HCT116 (cell line): ENCODE results near the gene KIF26B. TPM values are rescaled to one million over a fixed set of nuclear protein-coding genes. Genes with fewer than 3 reads are reported as not detected.

Experiments used
- ATAC-seq: fragments of 200-7000 bp; cut with Tn5 transposase; 2 replicates; pipeline ENCODE4 v1.9.1; 2020; ENCODE audit warnings: mild to moderate bottlenecking, moderate library complexity
- BruUV-seq: library from RNA; stranded (reverse); fragments of 400-500 nt; replicated peaks from 2 replicates; lab custom pipeline; 2021; lab: Mats Ljungman, UMichigan
- CTCF ChIA-PET: fragments of 300-600 bp; sonication (Branson Sonifier 250); formaldehyde crosslinking; loops from one replicate; lab custom pipeline; 2021; ENCODE audit warnings: antibody characterized with exemption; lab: Charles Lee
- POLR2A ChIA-PET: fragments of 300-600, 350-600 bp; sonication (Branson Sonifier 250); formaldehyde crosslinking; loops from one replicate; lab custom pipeline; 2021; ENCODE audit warnings: antibody characterized with exemption; lab: Charles Lee
- RAD21 ChIA-PET, 2 experiments: fragments of 300-600 bp; sonication (Branson Sonifier 250); formaldehyde crosslinking; loops; one replicate each; lab custom pipeline; 2023; ENCODE audit warnings: low total read pairs in 2 of 2; ENCODE audit not compliant: uncharacterized antibody in 2 of 2, unreplicated experiment in 2 of 2, low non-redundant PET in 1 of 2; lab: Charles Lee
- DNase-seq: peaks from one replicate; pipeline ENCODE4 v3.0.0-alpha.2; 2010; ENCODE audit warnings: low read depth, low spot score
- H2AFZ ChIP-seq: fragments of 200-600 bp; shearing (Covaris generic), sonication (generic); 2 replicates; pipeline ENCODE4 v1.6.1; 2017; ENCODE audit warnings: low read depth, mixed run types, mixed read lengths, antibody characterized with exemption, low read length; ENCODE audit not compliant: poor library complexity, severe bottlenecking
- H3K27ac ChIP-seq: 2 replicates; pipeline ENCODE4 v1.5.1; 2012; ENCODE audit warnings: low read depth, low read length
- H3K27me3 ChIP-seq: fragments of 200-600 bp; sonication (generic); 2 replicates; pipeline ENCODE4 v1.6.1; 2016; ENCODE audit warnings: mixed run types, low read length, mixed read lengths; ENCODE audit not compliant: insufficient read depth
- H3K36me3 ChIP-seq, 2 experiments: fragments of 200-500 bp in 1 of 2; fragments of 200-600 bp in 1 of 2; sonication (Bioruptor generic) in 1 of 2; sonication (generic) in 1 of 2; 2 replicates each; pipeline versions ENCODE4 v1.5.1 to v1.6.1; 2014 to 2016; ENCODE audit warnings: low read length in 2 of 2, inconsistent platforms in 1 of 2, mixed read lengths in 1 of 2, mixed run types in 1 of 2; ENCODE audit not compliant: insufficient read depth in 2 of 2, control insufficient read depth in 1 of 2
- H3K4me1 ChIP-seq, 2 experiments: fragments of 200-600 bp in 1 of 2; sonication (generic) in 1 of 2; 2 replicates each; pipeline versions ENCODE4 v1.5.1 to v1.6.1; 2012 to 2017; ENCODE audit warnings: low read length in 2 of 2, inconsistent platforms in 1 of 2, mild to moderate bottlenecking in 1 of 2, mixed read lengths in 1 of 2, mixed run types in 1 of 2, moderate library complexity in 1 of 2; ENCODE audit not compliant: insufficient read depth in 2 of 2, control insufficient read depth in 1 of 2
- H3K4me2 ChIP-seq: fragments of 200-600 bp; sonication (generic); 2 replicates; pipeline ENCODE4 v1.6.1; 2017; ENCODE audit warnings: mixed run types, low read length, mixed read lengths
- H3K4me3 ChIP-seq, 2 experiments: fragments of 200-600 bp in 1 of 2; sonication (generic) in 1 of 2; replicated peaks in 1 of 2; 2 replicates each; pipeline ENCODE4 v1.5.1; 2011 to 2016; ENCODE audit warnings: low read length in 2 of 2, control low read depth in 1 of 2, low read depth in 1 of 2, mild to moderate bottlenecking in 1 of 2, mixed read lengths in 1 of 2, mixed run types in 1 of 2
- H3K79me2 ChIP-seq: fragments of 200-600 bp; sonication (generic); 2 replicates; pipeline ENCODE4 v1.6.1; 2017; ENCODE audit warnings: mild to moderate bottlenecking, mixed run types, low read length, moderate library complexity, mixed read lengths; ENCODE audit not compliant: insufficient read depth
- H3K9ac ChIP-seq: fragments of 200-600 bp; sonication (generic); 2 replicates; pipeline ENCODE4 v1.6.1; 2016; ENCODE audit warnings: low read length, mixed read lengths
- H3K9me2 ChIP-seq: fragments of 200-600 bp; sonication (generic), shearing (Covaris generic); 2 replicates; pipeline ENCODE4 v1.6.1; 2017; ENCODE audit warnings: mixed run types, mild to moderate bottlenecking, moderate library complexity; ENCODE audit not compliant: insufficient read depth
- H3K9me3 ChIP-seq, 2 experiments: fragments of 200-500 bp in 1 of 2; fragments of 200-600 bp in 1 of 2; sonication (Bioruptor generic) in 1 of 2; sonication (generic) in 1 of 2; 2 replicates each; pipeline ENCODE4 v1.6.1; 2014 to 2017; ENCODE audit warnings: low read length in 2 of 2, mixed read lengths in 2 of 2, inconsistent platforms in 1 of 2, low read depth in 1 of 2, mild to moderate bottlenecking in 1 of 2, mixed run types in 1 of 2, moderate library complexity in 1 of 2; ENCODE audit not compliant: control insufficient read depth in 1 of 2, insufficient read depth in 1 of 2
- H4K20me1 ChIP-seq: fragments of 200-600 bp; sonication (generic), shearing (Covaris generic); 2 replicates; pipeline ENCODE4 v1.6.1; 2017; ENCODE audit warnings: mixed run types, mild to moderate bottlenecking, moderate library complexity; ENCODE audit not compliant: insufficient read depth
- ATF3 ChIP-seq: IDR thresholded peaks from 2 replicates; pipeline ENCODE4 v1.6.1; 2012
- EGR1 ChIP-seq: IDR thresholded peaks from 2 replicates; pipeline ENCODE4 v1.6.1; 2012; ENCODE audit warnings: low read depth
- ELF1 ChIP-seq: IDR thresholded peaks from 2 replicates; pipeline ENCODE4 v1.6.1; 2012; ENCODE audit warnings: low read depth, borderline replicate concordance
- EZH2 ChIP-seq: fragments of 200-600 bp; sonication (generic); IDR thresholded peaks from 2 replicates; pipeline ENCODE4 v1.6.1; 2017; ENCODE audit warnings: antibody characterized with exemption, mixed run types
- EZH2phosphoT487 ChIP-seq: fragments of 200-600 bp; IDR thresholded peaks from 2 replicates; pipeline ENCODE4 v1.6.1; 2018; ENCODE audit warnings: antibody characterized with exemption, borderline replicate concordance
- REST ChIP-seq: IDR thresholded peaks from 2 replicates; pipeline ENCODE4 v1.6.1; 2012; ENCODE audit warnings: low read depth
- SP1 ChIP-seq: IDR thresholded peaks from 2 replicates; pipeline ENCODE4 v1.6.1; 2012; ENCODE audit warnings: low read depth
- SRF ChIP-seq: IDR thresholded peaks from 2 replicates; pipeline ENCODE4 v1.6.1; 2012; ENCODE audit warnings: low read depth
- ZBTB33 ChIP-seq: IDR thresholded peaks from 2 replicates; pipeline ENCODE4 v1.6.1; 2011; ENCODE audit warnings: mild to moderate bottlenecking, low read length, moderate library complexity; ENCODE audit not compliant: insufficient replicate concordance; ENCODE audit errors: extremely low read depth
- ZNF274 ChIP-seq: fragments of 200-500 bp; sonication (Bioruptor generic); IDR thresholded peaks from 2 replicates; pipeline ENCODE4 v1.6.1; 2014; ENCODE audit warnings: mild to moderate bottlenecking, low read depth, low read length, inconsistent platforms
- intact Hi-C: fragments of 100-400 bp; cut with micrococcal nuclease; formaldehyde crosslinking; loops from 2 replicates; pipeline ENCODE4 v1.10.0; 2022
- total RNA-seq: library from RNA; stranded (reverse); gene quantifications from one replicate; pipeline ENCODE4 v1.2.1, GENCODE V29; 2021; ENCODE audit not compliant: unreplicated experiment

Gene KIF26B
- total RNA-seq, 1 experiment from 2014 or later, result 0.49 TPM

- TF ChIP-seq ZBTB33 (no peak), EZH2phosphoT487 (no peak), REST (no peak), EZH2 (no peak), SRF (no peak), SP1 (no peak), ATF3 (no peak), EGR1 (no peak)
These were observed 588.1 kb downstream of the KIF26B start (continued) for GRCh38 chr1:245742896-245743295.

- DNase-seq (no peak), ATAC-seq (no peak)
- ChIA-PET CTCF (no interaction called here), POLR2A (no interaction called here), RAD21 (no interaction called here)
- Histone ChIP-seq H3K9me3 (no peaks in the 10 kb centered on the region), H4K20me1 (no peaks in the 10 kb centered on the region), H3K36me3 (no peaks in the 10 kb centered on the region), H2AFZ (no peak overlapping the region), H3K27ac (no peak overlapping the region), H3K4me2 (no peak overlapping the region), H3K4me1 (no peaks in the 10 kb centered on the region), H3K9ac (no peak overlapping the region), H3K4me3 (no peak overlapping the region), H3K79me2 (no peaks in the 10 kb centered on the region), H3K9me2 (no peaks in the 10 kb centered on the region), H3K27me3 (no peaks in the 10 kb centered on the region)
- intact Hi-C loops, result no loop called here
- TF ChIP-seq ELF1, result no peak
- no peak for TF ChIP-seq EZH2phosphoT487
- TF ChIP-seq ZBTB33, result no peak
- no peak for TF ChIP-seq ATF3
- no peak for TF ChIP-seq ZNF274
- no TSS peak for BruUV-seq
These were observed 593.5 kb downstream of the KIF26B start for GRCh38 chr1:245748240-245748639.
